B cell (primary cell): ENCODE data around the gene RBPJ. TPM values are rescaled to one million over a fixed set of nuclear protein-coding genes. Genes with fewer than 3 reads are reported as not detected.

ENCODE experiments used
- ATAC-seq: fragments of 200-7000 bp; cut with Tn5 transposase; one replicate; pipeline ENCODE4 v1.10.0; 2021; ENCODE audit warnings: low read depth, mild to moderate bottlenecking, moderate number of reproducible peaks, moderate library complexity
- CTCF ChIA-PET: fragments of 350-600 bp; sonication (Branson Sonifier 250); formaldehyde crosslinking; loops from one replicate; lab custom pipeline; 2021; ENCODE audit warnings: antibody characterized with exemption, inconsistent platforms; lab: Charles Lee
- POLR2A ChIA-PET: fragments of 350-600 bp; sonication (Branson Sonifier 250); formaldehyde crosslinking; loops from one replicate; lab custom pipeline; 2021; ENCODE audit warnings: antibody characterized with exemption; lab: Charles Lee
- DNase-seq: peaks from one replicate; pipeline ENCODE4 v3.0.0; 2013
- H2AFZ ChIP-seq: 2 replicates; pipeline ENCODE4 v1.6.1; 2012; ENCODE audit warnings: mild to moderate bottlenecking, low read depth, low read length; ENCODE audit not compliant: insufficient read depth, poor library complexity, severe bottlenecking
- H3K27ac ChIP-seq, 2 donors: 1 replicate in 1 of 2; 2 replicates in 1 of 2; pipeline ENCODE4 v1.5.1; 2012 to 2013; ENCODE audit warnings: low read length in 2 of 2, mild to moderate bottlenecking in 2 of 2, moderate library complexity in 1 of 2
- H3K27me3 ChIP-seq, 4 experiments: fragments of 200-600 bp in 1 of 4; sonication (generic) in 1 of 4; replicated peaks in 1 of 4; 1 replicate in 2 of 4; 2 replicates in 2 of 4; pipeline versions ENCODE4 v1.6.1 to v1.7.0; 2013 to 2016; ENCODE audit warnings: low read length in 3 of 4, mild to moderate bottlenecking in 2 of 4, mixed read lengths in 1 of 4, moderate library complexity in 1 of 4; ENCODE audit not compliant: insufficient read depth in 4 of 4, control insufficient read depth in 3 of 4; ENCODE audit errors: control extremely low read depth in 1 of 4
- H3K36me3 ChIP-seq, 2 experiments: replicated peaks in 1 of 2; 1 replicate in 1 of 2; 2 replicates in 1 of 2; pipeline versions ENCODE4 v1.6.1 to v1.7.1; 2013; ENCODE audit warnings: low read length in 1 of 2; ENCODE audit not compliant: insufficient read depth in 2 of 2, control insufficient read depth in 1 of 2; ENCODE audit errors: control extremely low read depth in 1 of 2, extremely low read depth in 1 of 2
- H3K4me1 ChIP-seq, 2 donors: fragments of 200-600 bp in 1 of 2; sonication (generic) in 1 of 2; 1 replicate in 1 of 2; 2 replicates in 1 of 2; pipeline versions ENCODE4 v1.5.1 to v1.6.1; 2013 to 2017; ENCODE audit warnings: low read length in 2 of 2; ENCODE audit not compliant: control insufficient read depth in 2 of 2, insufficient read depth in 2 of 2
- H3K4me2 ChIP-seq: replicated peaks from 2 replicates; pipeline ENCODE3; 2012; ENCODE audit warnings: mild to moderate bottlenecking, low read depth, low read length; ENCODE audit not compliant: poor library complexity, severe bottlenecking
- H3K4me3 ChIP-seq, 5 experiments: fragments of 200-600 bp in 1 of 5; sonication (generic) in 1 of 5; 1 replicate in 3 of 5; 2 replicates in 2 of 5; pipeline versions ENCODE4 v1.5.1 to v1.7.0; 2011 to 2016; ENCODE audit warnings: low read length in 4 of 5, mild to moderate bottlenecking in 4 of 5, low read depth in 2 of 5, control low read depth in 1 of 5, moderate library complexity in 1 of 5; ENCODE audit not compliant: insufficient read depth in 1 of 5; ENCODE audit errors: control extremely low read depth in 1 of 5, extremely low read depth in 1 of 5
- H3K79me2 ChIP-seq: fragments of 200-600 bp; sonication (generic); one replicate; pipeline ENCODE4 v1.6.0; 2016; ENCODE audit warnings: low read length; ENCODE audit not compliant: control insufficient read depth, insufficient read depth
- H3K9ac ChIP-seq: fragments of 200-600 bp; sonication (generic); 2 replicates; pipeline ENCODE4 v1.6.1; 2017; ENCODE audit warnings: mild to moderate bottlenecking, low read length, moderate library complexity
- H3K9me3 ChIP-seq, 3 donors: one replicate each; pipeline versions ENCODE4 v1.6.1 to v1.7.1; 2013; ENCODE audit warnings: low read length in 2 of 3; ENCODE audit not compliant: control insufficient read depth in 2 of 3, insufficient read depth in 1 of 3; ENCODE audit errors: control extremely low read depth in 1 of 3
- H4K20me1 ChIP-seq: 2 replicates; pipeline ENCODE4 v1.6.0; 2012; ENCODE audit warnings: mild to moderate bottlenecking, low read length; ENCODE audit not compliant: insufficient read depth, control insufficient read depth, poor library complexity, severe bottlenecking
- H3K27ac Mint-ChIP-seq: one replicate; pipeline ENCODE4 v1.8.0; 2021; ENCODE audit warnings: mixed read lengths
- H3K27me3 Mint-ChIP-seq: one replicate; pipeline ENCODE4 v1.8.0; 2021; ENCODE audit warnings: mixed read lengths
- H3K4me1 Mint-ChIP-seq: one replicate; pipeline ENCODE4 v1.8.0; 2021; ENCODE audit warnings: mixed read lengths
- H3K4me3 Mint-ChIP-seq: one replicate; pipeline ENCODE4 v1.8.0; 2021; ENCODE audit warnings: mixed read lengths
- H3K9me3 Mint-ChIP-seq: one replicate; pipeline ENCODE4 v1.8.0; 2022; ENCODE audit warnings: mixed read lengths; ENCODE audit not compliant: insufficient read depth
- EZH2 ChIP-seq: IDR thresholded peaks from 2 replicates; pipeline ENCODE4 v1.6.1; 2012; ENCODE audit warnings: borderline replicate concordance, low read depth, mild to moderate bottlenecking, moderate library complexity, low read length; ENCODE audit not compliant: insufficient read depth, poor library complexity, severe bottlenecking
- WGBS: methylation state at CpG from one replicate; pipeline ENCODE4 v1.1.5; 2013; ENCODE audit warnings: missing lambda C conversion rate; ENCODE audit not compliant: insufficient coverage; 5-methylcytosine and 5-hydroxymethylcytosine counted together
- intact Hi-C: fragments of 100-400 bp; cut with micrococcal nuclease; formaldehyde crosslinking; loops from one replicate; pipeline ENCODE4 v1.10.0; 2022
- polyA plus RNA-seq: library from polyadenylated mRNA; depleted of rRNA; stranded (reverse); fragments of >200 nt; gene quantifications from 2 replicates; pipeline ENCODE4 v1.2.3, GENCODE V29; 2012
- total RNA-seq, 2 donors: library from RNA; stranded (reverse); fragments of 120-200 nt in 1 of 2; gene quantifications; 1 replicate in 1 of 2; 2 replicates in 1 of 2; pipeline versions ENCODE4 v1.2.3 to v1.2.4, GENCODE V29; 2013 to 2022
- TF ChIP-seq, protein P1 (sequence below): fragments of 200-600 bp; IDR thresholded peaks from one replicate; pipeline ENCODE4 v1.8.0; 2022; ENCODE audit warnings: antibody characterized with exemption, mild to moderate bottlenecking

Gene RBPJ
- total and polyA plus RNA-seq, 2 donors (not counting 1 experiment from before 2014, with no cell fraction given): 10.6 to 50.1 TPM

DNA sequence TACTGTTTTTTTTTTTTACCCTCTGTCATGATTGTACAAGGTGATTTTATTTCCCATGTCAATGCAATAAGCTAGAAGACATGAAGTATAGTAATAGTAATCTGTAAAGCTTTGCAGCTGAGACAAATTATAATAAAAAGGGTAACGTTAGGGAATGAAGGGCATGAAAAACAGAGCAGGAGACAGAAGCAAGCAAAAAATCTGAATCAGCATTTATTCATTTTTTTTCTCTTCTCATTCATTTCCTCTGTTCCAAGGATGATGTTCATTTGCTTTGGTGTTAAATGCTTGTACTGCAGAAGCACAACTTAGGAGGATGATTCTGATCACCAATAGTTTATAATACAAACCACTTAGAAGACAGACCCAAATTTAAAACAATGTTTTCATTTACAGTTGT, 105.1 kb downstream of the RBPJ start:
- Mint-ChIP-seq H3K27ac (no peak overlapping the region), H3K9me3 (no peaks in the 10 kb centered on the region), H3K27me3 (no peaks in the 10 kb centered on the region), H3K4me1 (no peaks in the 10 kb centered on the region), H3K4me3 (no peak overlapping the region)
- Histone ChIP-seq H3K79me2 (no peaks in the 10 kb centered on the region), H4K20me1 (no peaks in the 10 kb centered on the region), H3K9ac (no peak overlapping the region), H2AFZ (no peak overlapping the region), H3K27ac (no peak overlapping the region), H3K4me3 (no peak overlapping the region), H3K4me2 (no peak overlapping the region), H3K27me3 (no peaks in the 10 kb centered on the region), H3K9me3 (no peaks in the 10 kb centered on the region), H3K4me1 (no peaks in the 10 kb centered on the region), H3K36me3 (peaks cover 2 to 43% of the 10 kb centered on the region in 2 experiments)
- intact Hi-C loops: no loop called here
- ATAC-seq (no peak), DNase-seq (no peak)
- CTCF ChIA-PET: no interaction called here
- WGBS: no CpG with 5 or more reads among the region's 1 CpG
- POLR2A ChIA-PET: interaction anchor here (0.7 kb wide), 1 partner anchor 107 kb away, joined by 5 read pairs; no protein-coding TSS in a partner anchor
- TF ChIP-seq, protein P1, sequence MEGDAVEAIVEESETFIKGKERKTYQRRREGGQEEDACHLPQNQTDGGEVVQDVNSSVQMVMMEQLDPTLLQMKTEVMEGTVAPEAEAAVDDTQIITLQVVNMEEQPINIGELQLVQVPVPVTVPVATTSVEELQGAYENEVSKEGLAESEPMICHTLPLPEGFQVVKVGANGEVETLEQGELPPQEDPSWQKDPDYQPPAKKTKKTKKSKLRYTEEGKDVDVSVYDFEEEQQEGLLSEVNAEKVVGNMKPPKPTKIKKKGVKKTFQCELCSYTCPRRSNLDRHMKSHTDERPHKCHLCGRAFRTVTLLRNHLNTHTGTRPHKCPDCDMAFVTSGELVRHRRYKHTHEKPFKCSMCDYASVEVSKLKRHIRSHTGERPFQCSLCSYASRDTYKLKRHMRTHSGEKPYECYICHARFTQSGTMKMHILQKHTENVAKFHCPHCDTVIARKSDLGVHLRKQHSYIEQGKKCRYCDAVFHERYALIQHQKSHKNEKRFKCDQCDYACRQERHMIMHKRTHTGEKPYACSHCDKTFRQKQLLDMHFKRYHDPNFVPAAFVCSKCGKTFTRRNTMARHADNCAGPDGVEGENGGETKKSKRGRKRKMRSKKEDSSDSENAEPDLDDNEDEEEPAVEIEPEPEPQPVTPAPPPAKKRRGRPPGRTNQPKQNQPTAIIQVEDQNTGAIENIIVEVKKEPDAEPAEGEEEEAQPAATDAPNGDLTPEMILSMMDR: no peak
- no peak for TF ChIP-seq EZH2

DNA sequence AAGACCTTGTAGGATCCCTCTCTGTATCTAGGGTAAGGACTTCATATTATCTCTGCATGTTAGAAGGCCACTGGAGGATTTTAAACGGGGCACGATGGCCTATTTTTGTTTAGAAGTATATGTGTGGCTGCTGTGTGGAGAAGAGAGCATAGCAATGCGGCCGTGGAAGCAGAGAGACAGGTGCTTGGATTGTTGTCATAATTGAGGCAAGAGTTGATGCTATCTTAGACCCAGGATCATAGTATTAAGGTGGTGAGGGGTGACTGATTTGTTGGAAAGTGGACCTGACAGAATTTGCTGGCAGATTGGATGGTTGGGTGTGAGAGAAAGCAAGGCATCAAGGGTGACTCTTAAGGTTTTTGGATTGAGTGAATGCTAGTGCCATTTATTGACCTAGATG, 106.1 kb downstream of the RBPJ start:
- no peak overlapping the region for H3K4me3 Mint-ChIP-seq
- Histone ChIP-seq H3K36me3 (peaks cover 2 to 38% of the 10 kb centered on the region in 2 experiments), H3K9me3 (no peaks in the 10 kb centered on the region), H4K20me1 (no peaks in the 10 kb centered on the region), H3K79me2 (no peaks in the 10 kb centered on the region), H3K27me3 (no peaks in the 10 kb centered on the region), H3K9ac (no peak overlapping the region), H3K4me3 (no peak overlapping the region), H3K4me1 (no peaks in the 10 kb centered on the region), H2AFZ (no peak overlapping the region), H3K4me2 (no peak overlapping the region), H3K27ac (no peak overlapping the region)
- intact Hi-C loops: no loop called here
- ATAC-seq: no peak
- H3K9me3 Mint-ChIP-seq: no peaks in the 10 kb centered on the region
- TF ChIP-seq, protein P1: no peak
- TF ChIP-seq EZH2: no peak
- DNase-seq: no peak
- CTCF ChIA-PET: no interaction called here
- H3K4me1 Mint-ChIP-seq: no peaks in the 10 kb centered on the region
- no peak overlapping the region for H3K27ac Mint-ChIP-seq
- WGBS: 99% methylated on average over 4 of the region's 4 CpGs
- no peaks in the 10 kb centered on the region for H3K27me3 Mint-ChIP-seq
- POLR2A ChIA-PET: no interaction called here
